Measurements from ENCODE around the gene SPATA6L.

DNA sequence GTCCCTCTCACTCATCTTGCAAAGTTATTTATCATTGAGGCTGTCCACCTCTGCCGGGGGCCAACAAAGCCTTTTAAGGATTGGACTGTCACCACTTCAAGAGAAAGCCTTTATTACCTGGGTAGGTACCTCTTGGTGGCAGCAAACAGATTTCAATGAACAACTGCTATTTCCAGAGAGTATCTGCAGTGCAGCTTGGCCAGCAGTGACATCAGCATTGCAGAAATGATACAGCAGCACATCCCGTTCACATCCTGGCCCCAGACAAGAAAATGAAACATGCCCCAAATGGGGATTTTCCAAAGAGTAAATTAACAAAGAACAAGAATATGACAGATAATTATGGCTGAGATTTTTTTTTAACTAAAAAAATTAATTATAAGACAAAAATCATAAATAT lies 2.3 kb upstream of the SPATA6L start:
- TF ChIP-seq, protein P1, sequence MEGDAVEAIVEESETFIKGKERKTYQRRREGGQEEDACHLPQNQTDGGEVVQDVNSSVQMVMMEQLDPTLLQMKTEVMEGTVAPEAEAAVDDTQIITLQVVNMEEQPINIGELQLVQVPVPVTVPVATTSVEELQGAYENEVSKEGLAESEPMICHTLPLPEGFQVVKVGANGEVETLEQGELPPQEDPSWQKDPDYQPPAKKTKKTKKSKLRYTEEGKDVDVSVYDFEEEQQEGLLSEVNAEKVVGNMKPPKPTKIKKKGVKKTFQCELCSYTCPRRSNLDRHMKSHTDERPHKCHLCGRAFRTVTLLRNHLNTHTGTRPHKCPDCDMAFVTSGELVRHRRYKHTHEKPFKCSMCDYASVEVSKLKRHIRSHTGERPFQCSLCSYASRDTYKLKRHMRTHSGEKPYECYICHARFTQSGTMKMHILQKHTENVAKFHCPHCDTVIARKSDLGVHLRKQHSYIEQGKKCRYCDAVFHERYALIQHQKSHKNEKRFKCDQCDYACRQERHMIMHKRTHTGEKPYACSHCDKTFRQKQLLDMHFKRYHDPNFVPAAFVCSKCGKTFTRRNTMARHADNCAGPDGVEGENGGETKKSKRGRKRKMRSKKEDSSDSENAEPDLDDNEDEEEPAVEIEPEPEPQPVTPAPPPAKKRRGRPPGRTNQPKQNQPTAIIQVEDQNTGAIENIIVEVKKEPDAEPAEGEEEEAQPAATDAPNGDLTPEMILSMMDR (conservative IDR thresholded peaks at IDR 0.05), result no peak
- TF ChIP-seq ZFX (IDR thresholded peaks at IDR 0.05), result no peak

Measured in C4-2B (cell line).